Measurements from ENCODE around the gene MYRF. TPM values are rescaled to one million over a fixed set of nuclear protein-coding genes. Genes with fewer than 3 reads are reported as not detected.

The MYRF gene
- total and polyA plus RNA-seq, 2 donors (not counting 3 experiments of a cell fraction or from before 2014, with no cell fraction given) = 0.82 to 0.98 TPM

- CTCF ChIA-PET = interaction anchor here (1.2 to 2.1 kb wide), 2 partner anchors 35 to 37 kb away, joined by 3 to 7 read pairs; no protein-coding TSS in a partner anchor
- TF ChIP-seq FOS (IDR thresholded peaks at IDR 0.05; ENCODE audit: borderline replicate concordance, insufficient read depth, low read length) = no peak
- no peak for TF ChIP-seq POLR2A (IDR thresholded peaks at IDR 0.05; ENCODE audit: low read depth, low read length)
- TF ChIP-seq POLR2AphosphoS5 (IDR thresholded peaks at IDR 0.05; ENCODE audit: insufficient read depth, low read depth, low read length) = no peak
- no peak for TF ChIP-seq GATA2 (IDR thresholded peaks at IDR 0.05; ENCODE audit: insufficient read depth, insufficient read length, low read depth, low read length)
- TF ChIP-seq CTCF (IDR thresholded peaks at IDR 0.05; ENCODE audit: extremely low read depth in 1 of 2, insufficient read depth in 1 of 2, low read depth in 1 of 2, low read length in 2 of 2) = no peak
- no peak for TF ChIP-seq MYC (IDR thresholded peaks at IDR 0.05; ENCODE audit: low read depth, low read length)
- TF ChIP-seq EZH2 (IDR thresholded peaks at IDR 0.05; ENCODE audit: borderline replicate concordance, low read depth, low read length, severe bottlenecking) = no peak
- no peak for TF ChIP-seq MAX (IDR thresholded peaks at IDR 0.05; ENCODE audit: insufficient read depth, insufficient read length)
- no peak for TF ChIP-seq JUN (IDR thresholded peaks at IDR 0.05; ENCODE audit: borderline replicate concordance, insufficient read depth, insufficient read length, low read depth)
- no peaks in the 10 kb centered on the region for H4K20me1 ChIP-seq (replicated peaks; ENCODE audit: control insufficient read depth, extremely low read depth, insufficient read depth, low read length)
- BruUV-seq (replicated peaks) = no TSS peak
- no peak overlapping the region for H3K9ac ChIP-seq (replicated peaks; ENCODE audit: extremely low read depth, insufficient read depth, low read length)
- POLR2A ChIA-PET = no interaction called here
- DNase-seq (ENCODE audit: low read depth, low spot score) (no peak), FAIRE-seq (no peak)
- no peaks in the 10 kb centered on the region for H3K79me2 ChIP-seq (ENCODE audit: control insufficient read depth, insufficient read depth, low read length)
- dilution Hi-C loops (cut with MboI; ENCODE audit: extremely low pct_ligation_motif_present, low sequenced_read_pairs) (no loop called here), intact Hi-C loops (cut with micrococcal nuclease) (no loop called here)
- no peaks in the 10 kb centered on the region for H3K4me1 ChIP-seq (ENCODE audit: control insufficient read depth, extremely low read depth, insufficient read depth, low read length)
- H2AFZ ChIP-seq (ENCODE audit: low read depth, low read length) = no peak overlapping the region
- H3K27ac ChIP-seq (ENCODE audit: insufficient read depth, low read depth, low read length) = no peak overlapping the region
- H3K4me2 ChIP-seq (ENCODE audit: insufficient read depth, low read length) = no peak overlapping the region
- no peaks in the 10 kb centered on the region for H3K27me3 ChIP-seq (ENCODE audit: control insufficient read depth in 2 of 2, insufficient read depth in 2 of 2, low read length in 2 of 2)
- no peaks in the 10 kb centered on the region for H3K9me3 ChIP-seq (replicated peaks; ENCODE audit: control insufficient read depth, insufficient read depth, low read length)
- no peaks in the 10 kb centered on the region for H3K9me1 ChIP-seq (replicated peaks; ENCODE audit: control insufficient read depth, extremely low read depth, insufficient read depth, low read length)
- H3K36me3 ChIP-seq (ENCODE audit: control insufficient read depth in 2 of 2, extremely low read depth in 1 of 2, insufficient read depth in 2 of 2, low read length in 2 of 2) = peaks cover 3 to 42% of the 10 kb centered on the region in 2 experiments
- no peak overlapping the region for H3K4me3 ChIP-seq (replicated peaks in 1 of 3; ENCODE audit: insufficient read depth in 1 of 3, low read depth in 1 of 3, low read length in 3 of 3)
Measured at GRCh38 chr11:61784506-61784805, 32.0 kb downstream of the MYRF start.
